HepG2 (cell line): ENCODE measurements around the gene PFKFB2.

Source experiments
- ARNT ChIP-seq: fragments of 450-650 bp; IDR thresholded peaks from 2 replicates; pipeline ENCODE4 v1.6.1; 2017
- CREB1 ChIP-seq, 2 experiments: fragments of 450-650 bp in 1 of 2; IDR thresholded peaks; 2 replicates each; pipeline ENCODE4 v1.6.1; 2016 to 2017; ENCODE audit warnings: control low read depth in 1 of 2, mild to moderate bottlenecking in 1 of 2, missing compliant biosample characterization in 1 of 2, missing genetic modification characterization in 1 of 2
- CTCF ChIP-seq: sonication (generic); formaldehyde crosslinking; IDR thresholded peaks from 2 replicates; pipeline ENCODE4 v1.5.0; 2020; ENCODE audit warnings: mild to moderate bottlenecking, missing genetic modification reagents, moderate library complexity
- EZH2 ChIP-seq: conservative IDR thresholded peaks from 2 replicates; pipeline ENCODE4 v1.6.1; 2012; ENCODE audit warnings: mild to moderate bottlenecking, low read depth, low read length, moderate library complexity
- GABPB1 ChIP-seq: IDR thresholded peaks from 2 replicates; pipeline ENCODE4 v1.6.1; 2016; ENCODE audit warnings: mild to moderate bottlenecking, missing genetic modification reagents, moderate library complexity, missing compliant biosample characterization
- NR2F6 ChIP-seq, 2 experiments: IDR thresholded peaks; 2 replicates each; pipeline ENCODE4 v1.6.1; 2016; ENCODE audit warnings: antibody characterized with exemption in 1 of 2, mild to moderate bottlenecking in 1 of 2
- POLR2A ChIP-seq, 2 experiments: IDR thresholded peaks; 2 replicates each; pipeline ENCODE4 v1.6.1; 2011; ENCODE audit warnings: low read depth in 2 of 2, low read length in 2 of 2, mild to moderate bottlenecking in 1 of 2, moderate library complexity in 1 of 2; ENCODE audit not compliant: insufficient read depth in 1 of 2
- TBX3 ChIP-seq: fragments of 450-650 bp; IDR thresholded peaks from 2 replicates; pipeline ENCODE4 v1.6.1; 2017; ENCODE audit warnings: antibody characterized with exemption, mild to moderate bottlenecking, inconsistent platforms, borderline replicate concordance

- TF ChIP-seq POLR2A (IDR thresholded peaks at IDR 0.05; ENCODE audit: insufficient read depth in 1 of 2, low read depth in 2 of 2, low read length in 2 of 2) (no peak), TBX3 (no peak), GABPB1 (CRISPR knock-in tag) (no peak), ARNT (no peak), CREB1 (IDR thresholded peaks at IDR 0.05) (no peak), CREB1 (CRISPR knock-in tag; IDR thresholded peaks at IDR 0.05) (no peak), NR2F6 (IDR thresholded peaks at IDR 0.05) (no peak), NR2F6 (CRISPR knock-in tag; IDR thresholded peaks at IDR 0.05) (no peak), CTCF (no peak), EZH2 (no peak)
Observed at GRCh38 chr1:207071426-207071825, 18.4 kb downstream of the PFKFB2 start.
